Kidney epithelial cell (primary cell): Measurements from ENCODE around the gene BST2. TPM values are rescaled to one million over a fixed set of nuclear protein-coding genes. Genes with fewer than 3 reads are reported as not detected.

Source experiments
- DNase-seq: peaks from one replicate; pipeline ENCODE4 v3.0.0-alpha.2; 2010; ENCODE audit warnings: low read depth
- H3K27me3 ChIP-seq: 2 replicates; pipeline ENCODE4 v1.6.0; 2011; ENCODE audit warnings: low read length; ENCODE audit not compliant: control insufficient read depth, insufficient read depth
- H3K36me3 ChIP-seq: 2 replicates; pipeline ENCODE4 v1.5.1; 2011; ENCODE audit warnings: low read length; ENCODE audit not compliant: control insufficient read depth, insufficient read depth
- H3K4me3 ChIP-seq: 2 replicates; pipeline ENCODE4 v1.5.1; 2011; ENCODE audit warnings: low read depth, mild to moderate bottlenecking, control low read depth, low read length
- total RNA-seq: library from RNA; depleted of rRNA; stranded (reverse); fragments of >200 nt; gene quantifications from 2 replicates; pipeline ENCODE4 v1.2.3, GENCODE V29; 2015
- TF ChIP-seq, protein P1 (sequence below): IDR thresholded peaks from 2 replicates; pipeline ENCODE4 v1.5.1; 2011; ENCODE audit warnings: mild to moderate bottlenecking, moderate library complexity, low read length, control low read depth, inconsistent platforms; ENCODE audit not compliant: insufficient read depth, poor library complexity, severe bottlenecking

The BST2 gene
- total RNA-seq, 1 donor from 2014 or later, result 41.4 TPM

GRCh38 chr19:17394891-17395415 is 10.5 kb downstream of the BST2 start:
- peaks cover 8% of the 10 kb centered on the region for H3K27me3 ChIP-seq
- H3K36me3 ChIP-seq, result no peaks in the 10 kb centered on the region
- no peak for DNase-seq
- H3K4me3 ChIP-seq, result no peak overlapping the region
- TF ChIP-seq, protein P1, sequence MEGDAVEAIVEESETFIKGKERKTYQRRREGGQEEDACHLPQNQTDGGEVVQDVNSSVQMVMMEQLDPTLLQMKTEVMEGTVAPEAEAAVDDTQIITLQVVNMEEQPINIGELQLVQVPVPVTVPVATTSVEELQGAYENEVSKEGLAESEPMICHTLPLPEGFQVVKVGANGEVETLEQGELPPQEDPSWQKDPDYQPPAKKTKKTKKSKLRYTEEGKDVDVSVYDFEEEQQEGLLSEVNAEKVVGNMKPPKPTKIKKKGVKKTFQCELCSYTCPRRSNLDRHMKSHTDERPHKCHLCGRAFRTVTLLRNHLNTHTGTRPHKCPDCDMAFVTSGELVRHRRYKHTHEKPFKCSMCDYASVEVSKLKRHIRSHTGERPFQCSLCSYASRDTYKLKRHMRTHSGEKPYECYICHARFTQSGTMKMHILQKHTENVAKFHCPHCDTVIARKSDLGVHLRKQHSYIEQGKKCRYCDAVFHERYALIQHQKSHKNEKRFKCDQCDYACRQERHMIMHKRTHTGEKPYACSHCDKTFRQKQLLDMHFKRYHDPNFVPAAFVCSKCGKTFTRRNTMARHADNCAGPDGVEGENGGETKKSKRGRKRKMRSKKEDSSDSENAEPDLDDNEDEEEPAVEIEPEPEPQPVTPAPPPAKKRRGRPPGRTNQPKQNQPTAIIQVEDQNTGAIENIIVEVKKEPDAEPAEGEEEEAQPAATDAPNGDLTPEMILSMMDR, result peak; percentile 74

DNA sequence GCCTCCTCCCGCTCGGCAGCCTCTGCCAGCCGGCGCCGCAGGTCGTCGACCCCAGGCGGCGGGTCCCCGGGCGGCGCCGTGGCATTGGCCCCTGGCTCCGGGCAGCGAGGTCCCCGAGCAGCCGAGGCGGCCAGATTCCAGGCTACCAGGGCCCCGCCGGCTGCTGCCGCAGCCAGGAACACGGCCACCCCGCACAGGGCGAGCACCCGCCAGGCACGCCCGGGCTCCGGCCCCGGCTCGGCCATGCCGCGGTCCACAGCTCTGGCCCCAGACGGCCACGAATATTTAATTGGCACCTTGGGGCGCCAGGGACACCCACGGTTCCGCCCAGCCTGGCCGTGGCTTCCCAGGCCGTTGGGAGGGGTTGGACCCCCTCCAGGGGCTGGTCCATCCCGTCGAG is 11.5 kb downstream of the BST2 start, which contains the start of gene CCDC194:
TSS of gene CCDC194 (minus strand) at position 283 of the 400 bp plus-strand sequence. CDS start at position 245, 38 bp downstream.
- Histone ChIP-seq H3K27me3 (peaks cover 11% of the 10 kb centered on the region), H3K36me3 (no peaks in the 10 kb centered on the region), H3K4me3 (no peak within 1 kb of the TSS)
- TF ChIP-seq, protein P1, result no peak
- DNase-seq, result no peak

DNA sequence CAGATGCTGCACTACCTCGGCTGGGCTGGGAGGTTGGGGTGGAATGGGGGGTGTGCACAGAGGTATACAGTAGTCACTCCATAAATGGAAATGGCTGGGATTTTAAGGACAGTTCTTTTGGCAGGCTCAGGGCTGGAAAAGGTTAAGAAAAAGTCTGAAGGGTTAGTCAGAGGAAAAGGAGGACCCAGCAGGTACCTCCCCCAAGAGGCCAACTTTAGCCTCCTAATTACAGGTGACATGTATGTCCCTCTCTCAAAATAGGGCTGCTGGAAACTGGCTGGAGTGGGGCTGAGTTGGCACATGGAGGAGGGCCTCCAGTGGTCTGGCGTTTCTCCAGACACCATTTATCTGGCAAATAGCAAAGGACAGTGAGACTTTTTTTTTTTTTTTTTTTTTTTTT is 12.4 kb downstream of the BST2 start:
- TF ChIP-seq, protein P1, result no peak
- Histone ChIP-seq H3K27me3 (peaks cover 11% of the 10 kb centered on the region), H3K4me3 (no peak overlapping the region), H3K36me3 (no peaks in the 10 kb centered on the region)
- DNase-seq, result no peak

GRCh38 chr19:17391371-17392151 is 13.9 kb downstream of the BST2 start:
- DNase-seq, result no peak
- TF ChIP-seq, protein P1, result no peak
- H3K4me3 ChIP-seq, result peak overlapping the region; percentile 24
- H3K27me3 ChIP-seq, result peaks cover 11% of the 10 kb centered on the region
- H3K36me3 ChIP-seq, result no peaks in the 10 kb centered on the region

- TF ChIP-seq, protein P1, result peak; percentile 56
- DNase-seq, result peak; percentile 59
- peaks cover 11% of the 10 kb centered on the region for H3K27me3 ChIP-seq
- H3K36me3 ChIP-seq, result no peaks in the 10 kb centered on the region
- H3K4me3 ChIP-seq, result peak overlapping the region; percentile 47
Observed at GRCh38 chr19:17390665-17391370, 14.6 kb downstream of the BST2 start.
